Glutamatergic neuron (in vitro differentiated cells): ENCODE data around the gene AFF3. TPM values are rescaled to one million over a fixed set of nuclear protein-coding genes. Genes with fewer than 3 reads are reported as not detected.

ENCODE experiments used
- DNase-seq: peaks from one replicate; pipeline ENCODE4 v3.0.0; 2022
- H3K27ac Mint-ChIP-seq: one replicate; pipeline ENCODE4 v1.8.0; 2020; ENCODE audit warnings: mild to moderate bottlenecking, mixed read lengths, inconsistent platforms; ENCODE audit not compliant: unreplicated experiment
- H3K27me3 Mint-ChIP-seq: one replicate; pipeline ENCODE4 v1.8.0; 2020; ENCODE audit warnings: mild to moderate bottlenecking, moderate library complexity, mixed read lengths, inconsistent platforms; ENCODE audit not compliant: unreplicated experiment
- H3K36me3 Mint-ChIP-seq: one replicate; pipeline ENCODE4 v1.8.0; 2020; ENCODE audit warnings: mild to moderate bottlenecking, mixed read lengths, inconsistent platforms; ENCODE audit not compliant: unreplicated experiment
- H3K4me1 Mint-ChIP-seq: one replicate; pipeline ENCODE4 v1.8.0; 2020; ENCODE audit warnings: mild to moderate bottlenecking, low read depth, mixed read lengths, inconsistent platforms; ENCODE audit not compliant: unreplicated experiment
- H3K4me3 Mint-ChIP-seq: one replicate; pipeline ENCODE4 v1.8.0; 2020; ENCODE audit warnings: mild to moderate bottlenecking, mixed read lengths, inconsistent platforms; ENCODE audit not compliant: unreplicated experiment
- H3K9me3 Mint-ChIP-seq: one replicate; pipeline ENCODE4 v1.8.0; 2020; ENCODE audit warnings: mild to moderate bottlenecking, moderate library complexity, mixed read lengths, inconsistent platforms; ENCODE audit not compliant: unreplicated experiment
- CTCF ChIP-seq: fragments of 200-600 bp; sonication (generic); IDR thresholded peaks from one replicate; pipeline ENCODE4 v1.5.0; 2021; ENCODE audit not compliant: partially characterized antibody, unreplicated experiment
- total RNA-seq: library from RNA; stranded (reverse); fragmentation: NEBNext Ultra II Directional; extraction: Animal tissue kit (Norgen Biotek cat#: 25700); gene quantifications from one replicate; pipeline ENCODE4 v1.2.1, GENCODE V29; 2021; ENCODE audit not compliant: unreplicated experiment

Gene AFF3
- total RNA-seq, 1 donor from 2014 or later: 125 TPM

DNA sequence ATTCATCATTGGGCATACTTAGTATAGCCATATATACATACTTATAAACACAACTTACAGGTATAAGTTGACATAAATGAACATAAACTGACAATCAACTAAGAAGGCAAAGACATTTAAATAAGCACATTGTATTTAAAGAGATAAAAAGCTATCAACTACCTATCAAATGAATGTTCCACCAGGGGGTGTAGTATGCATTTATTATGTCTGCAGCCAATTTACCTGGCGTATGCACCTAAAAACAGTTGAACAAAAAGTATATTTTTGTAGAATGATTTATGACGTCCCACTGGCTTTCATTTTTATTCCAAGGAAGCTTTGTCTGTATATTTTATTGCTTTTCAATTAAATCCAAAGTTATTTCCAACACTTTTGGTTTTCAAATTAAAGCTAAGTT is 323.5 kb downstream of the AFF3 start:
- peaks cover 5% of the 10 kb centered on the region for H3K27me3 Mint-ChIP-seq
- H3K9me3 Mint-ChIP-seq: peaks cover 6% of the 10 kb centered on the region
- peaks cover 20% of the 10 kb centered on the region for H3K36me3 Mint-ChIP-seq
- TF ChIP-seq CTCF: no peak
- no peak overlapping the region for H3K27ac Mint-ChIP-seq
- no peak for DNase-seq
- peaks cover 13% of the 10 kb centered on the region for H3K4me1 Mint-ChIP-seq
- H3K4me3 Mint-ChIP-seq: no peak overlapping the region

- H3K4me1 Mint-ChIP-seq: peaks cover 14% of the 10 kb centered on the region
- DNase-seq: no peak
- H3K4me3 Mint-ChIP-seq: no peak overlapping the region
- H3K27me3 Mint-ChIP-seq: peaks cover 8% of the 10 kb centered on the region
- no peak for TF ChIP-seq CTCF
- peaks cover 6% of the 10 kb centered on the region for H3K9me3 Mint-ChIP-seq
- peaks cover 20% of the 10 kb centered on the region for H3K36me3 Mint-ChIP-seq
- H3K27ac Mint-ChIP-seq: no peak overlapping the region
These were observed 325.5 kb downstream of the AFF3 start for GRCh38 chr2:99816908-99817307.

DNA sequence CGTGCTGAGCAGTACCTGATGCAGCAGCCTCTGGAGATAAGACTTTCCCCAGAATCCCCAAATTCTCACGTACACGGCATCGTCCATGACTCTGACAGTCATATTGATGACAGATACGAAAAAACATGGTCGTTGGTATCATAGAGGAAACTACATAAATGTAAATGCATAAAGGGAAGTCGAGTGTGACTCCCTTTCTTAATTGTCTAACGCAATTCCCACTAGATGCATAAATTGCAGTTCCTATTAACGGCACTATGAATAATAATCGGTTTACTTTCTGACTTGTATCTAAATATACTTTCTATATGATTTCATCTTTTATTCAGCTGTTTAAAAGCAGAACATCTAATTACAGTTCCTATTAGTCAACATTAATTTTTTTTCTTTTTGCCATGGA is 330.0 kb downstream of the AFF3 start:
- peak overlapping the region; percentile 18 for H3K27ac Mint-ChIP-seq
- no peak for TF ChIP-seq CTCF
- H3K4me1 Mint-ChIP-seq: peaks cover 37% of the 10 kb centered on the region
- H3K27me3 Mint-ChIP-seq: peaks cover 6% of the 10 kb centered on the region
- no peak for DNase-seq
- peaks cover 11% of the 10 kb centered on the region for H3K9me3 Mint-ChIP-seq
- H3K4me3 Mint-ChIP-seq: no peak overlapping the region
- H3K36me3 Mint-ChIP-seq: peaks cover 22% of the 10 kb centered on the region

- TF ChIP-seq CTCF: no peak
- no peak for DNase-seq
- H3K27me3 Mint-ChIP-seq: peaks cover 8% of the 10 kb centered on the region
- peaks cover 46% of the 10 kb centered on the region for H3K4me1 Mint-ChIP-seq
- peaks cover 11% of the 10 kb centered on the region for H3K9me3 Mint-ChIP-seq
- H3K4me3 Mint-ChIP-seq: no peak overlapping the region
- peaks cover 13% of the 10 kb centered on the region for H3K36me3 Mint-ChIP-seq
- no peak overlapping the region for H3K27ac Mint-ChIP-seq
These were observed 330.8 kb downstream of the AFF3 start for GRCh38 chr2:99811544-99811943.

- Mint-ChIP-seq H3K9me3 (peaks cover 12% of the 10 kb centered on the region), H3K4me1 (peaks cover 59% of the 10 kb centered on the region), H3K4me3 (no peak overlapping the region), H3K27ac (no peak overlapping the region), H3K36me3 (peaks cover 3% of the 10 kb centered on the region), H3K27me3 (peaks cover 8% of the 10 kb centered on the region)
- no peak for TF ChIP-seq CTCF
- no peak for DNase-seq
These were observed 332.2 kb downstream of the AFF3 start for GRCh38 chr2:99810225-99810624.
